ENCODE data around the gene SH3RF2.

GRCh38 chr5:145978171-145978570 is 41.8 kb downstream of the SH3RF2 start:
- TF ChIP-seq EZH2 (IDR thresholded peaks at IDR 0.05) (no peak), EZH2phosphoT487 (IDR thresholded peaks at IDR 0.05) (no peak)
- TF ChIP-seq, protein P1, sequence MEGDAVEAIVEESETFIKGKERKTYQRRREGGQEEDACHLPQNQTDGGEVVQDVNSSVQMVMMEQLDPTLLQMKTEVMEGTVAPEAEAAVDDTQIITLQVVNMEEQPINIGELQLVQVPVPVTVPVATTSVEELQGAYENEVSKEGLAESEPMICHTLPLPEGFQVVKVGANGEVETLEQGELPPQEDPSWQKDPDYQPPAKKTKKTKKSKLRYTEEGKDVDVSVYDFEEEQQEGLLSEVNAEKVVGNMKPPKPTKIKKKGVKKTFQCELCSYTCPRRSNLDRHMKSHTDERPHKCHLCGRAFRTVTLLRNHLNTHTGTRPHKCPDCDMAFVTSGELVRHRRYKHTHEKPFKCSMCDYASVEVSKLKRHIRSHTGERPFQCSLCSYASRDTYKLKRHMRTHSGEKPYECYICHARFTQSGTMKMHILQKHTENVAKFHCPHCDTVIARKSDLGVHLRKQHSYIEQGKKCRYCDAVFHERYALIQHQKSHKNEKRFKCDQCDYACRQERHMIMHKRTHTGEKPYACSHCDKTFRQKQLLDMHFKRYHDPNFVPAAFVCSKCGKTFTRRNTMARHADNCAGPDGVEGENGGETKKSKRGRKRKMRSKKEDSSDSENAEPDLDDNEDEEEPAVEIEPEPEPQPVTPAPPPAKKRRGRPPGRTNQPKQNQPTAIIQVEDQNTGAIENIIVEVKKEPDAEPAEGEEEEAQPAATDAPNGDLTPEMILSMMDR (IDR thresholded peaks at IDR 0.05), result no peak

All from neural progenitor cell (in vitro differentiated cells).